Large intestine (tissue), 3 donors: ENCODE data around the gene CNOT10. TPM values are rescaled to one million over a fixed set of nuclear protein-coding genes. Genes with fewer than 3 reads are reported as not detected.

Experiments used
- DNase-seq, 2 donors: peaks; one replicate each; pipeline versions ENCODE4 v3.0.0 to v3.0.0-alpha.2; 2013
- H3K27ac ChIP-seq: one replicate; pipeline ENCODE4 v1.5.1; 2013; ENCODE audit warnings: low read length
- H3K27me3 ChIP-seq: 2 replicates; pipeline ENCODE4 v1.6.1; 2013; ENCODE audit warnings: low read length; ENCODE audit not compliant: control insufficient read depth, insufficient read depth
- H3K36me3 ChIP-seq: 2 replicates; pipeline ENCODE4 v1.6.1; 2013; ENCODE audit warnings: low read length; ENCODE audit not compliant: control insufficient read depth, insufficient read depth
- H3K4me1 ChIP-seq: one replicate; pipeline ENCODE4 v1.6.1; 2013; ENCODE audit warnings: low read length; ENCODE audit not compliant: control insufficient read depth, insufficient read depth
- H3K4me3 ChIP-seq: one replicate; pipeline ENCODE4 v1.5.1; 2013; ENCODE audit warnings: low read length
- H3K9me3 ChIP-seq: one replicate; pipeline ENCODE4 v1.6.1; 2013; ENCODE audit warnings: mild to moderate bottlenecking, low read depth, low read length, moderate library complexity; ENCODE audit not compliant: control insufficient read depth
- WGBS: methylation state at CpG from one replicate; pipeline ENCODE4 v1.1.5; 2013; ENCODE audit warnings: low lambda C conversion rate; ENCODE audit not compliant: insufficient coverage; 5-methylcytosine and 5-hydroxymethylcytosine counted together
- polyA plus RNA-seq: library from polyadenylated mRNA; unstranded; fragments of 120-200 nt; gene quantifications from one replicate; pipeline ENCODE4 v1.2.1, GENCODE V29; 2013

Gene CNOT10
- polyA plus RNA-seq, 1 donor: 37.5 TPM

GRCh38 chr3:32817257-32817557 lies 132.2 kb downstream of the CNOT10 start:
- Histone ChIP-seq H3K9me3 (peaks cover 4% of the 10 kb centered on the region), H3K27ac (peak overlapping the region; percentile 86), H3K36me3 (no peaks in the 10 kb centered on the region), H3K4me3 (peak overlapping the region; percentile 73), H3K4me1 (peaks cover 14% of the 10 kb centered on the region), H3K27me3 (peaks cover 42% of the 10 kb centered on the region)
- no peak for DNase-seq
- WGBS: no CpG with 5 or more reads among the region's 49 CpGs

GRCh38 chr3:32817558-32818228 lies 132.7 kb downstream of the CNOT10 start, which contains the start of gene TRIM71:
TRIM71 (plus strand) TSS chr3:32817997; CDS start chr3:32818081, 84 bp downstream.
- Histone ChIP-seq H3K27me3 (peaks cover 43% of the 10 kb centered on the region), H3K4me3 (peak within 1 kb of the TSS; percentile 77), H3K36me3 (no peaks in the 10 kb centered on the region), H3K9me3 (peaks cover 4% of the 10 kb centered on the region), H3K27ac (peak within 1 kb of the TSS; percentile 86), H3K4me1 (peaks cover 15% of the 10 kb centered on the region)
- peak in 1 of 2 donors; percentile 75 for DNase-seq
- WGBS: 0% methylated on average over 3 of the region's 59 CpGs

GRCh38 chr3:32818229-32818969 lies 133.4 kb downstream of the CNOT10 start:
- H3K4me3 ChIP-seq: peak overlapping the region; percentile 73
- peaks cover 12% of the 10 kb centered on the region for H3K4me1 ChIP-seq
- no CpG with 5 or more reads among the region's 111 CpGs for WGBS
- H3K27me3 ChIP-seq: peaks cover 43% of the 10 kb centered on the region
- DNase-seq: peak in 1 of 2 donors; percentile 68
- peak overlapping the region; percentile 68 for H3K27ac ChIP-seq
- H3K9me3 ChIP-seq: peaks cover 4% of the 10 kb centered on the region
- H3K36me3 ChIP-seq: no peaks in the 10 kb centered on the region

GRCh38 chr3:32818970-32819511 lies 134.1 kb downstream of the CNOT10 start:
- Histone ChIP-seq H3K9me3 (peaks cover 4% of the 10 kb centered on the region), H3K36me3 (no peaks in the 10 kb centered on the region), H3K27me3 (peaks cover 43% of the 10 kb centered on the region), H3K4me3 (peak overlapping the region; percentile 61), H3K27ac (peak overlapping the region; percentile 68), H3K4me1 (peaks cover 12% of the 10 kb centered on the region)
- peak in 1 of 2 donors; percentile 66 for DNase-seq
- no CpG with 5 or more reads among the region's 25 CpGs for WGBS

- peak overlapping the region; percentile 61 for H3K4me3 ChIP-seq
- no peaks in the 10 kb centered on the region for H3K36me3 ChIP-seq
- H3K27ac ChIP-seq: peak overlapping the region; percentile 68
- WGBS: no CpG with 5 or more reads among the region's 41 CpGs
- DNase-seq: peak in 1 of 2 donors; percentile 75
- H3K27me3 ChIP-seq: peaks cover 43% of the 10 kb centered on the region
- H3K9me3 ChIP-seq: peaks cover 4% of the 10 kb centered on the region
- H3K4me1 ChIP-seq: peaks cover 12% of the 10 kb centered on the region
Measured at GRCh38 chr3:32819551-32820348, 134.8 kb downstream of the CNOT10 start.

GRCh38 chr3:32820430-32820829 lies 135.4 kb downstream of the CNOT10 start:
- Histone ChIP-seq H3K9me3 (peaks cover 4% of the 10 kb centered on the region), H3K4me3 (peak overlapping the region; percentile 61), H3K27ac (no peak overlapping the region), H3K36me3 (no peaks in the 10 kb centered on the region), H3K27me3 (peaks cover 43% of the 10 kb centered on the region), H3K4me1 (peaks cover 13% of the 10 kb centered on the region)
- 80% methylated on average over 1 of the region's 2 CpGs for WGBS
- peak in 1 of 2 donors; percentile 17 for DNase-seq

GRCh38 chr3:32820971-32821685 lies 136.1 kb downstream of the CNOT10 start:
- H3K27me3 ChIP-seq: peaks cover 40% of the 10 kb centered on the region
- 90% methylated on average over 2 of the region's 12 CpGs for WGBS
- no peaks in the 10 kb centered on the region for H3K36me3 ChIP-seq
- H3K9me3 ChIP-seq: peaks cover 4% of the 10 kb centered on the region
- peak overlapping the region; percentile 29 for H3K27ac ChIP-seq
- H3K4me3 ChIP-seq: peak overlapping the region; percentile 24
- peaks cover 12% of the 10 kb centered on the region for H3K4me1 ChIP-seq
- DNase-seq: peak in 1 of 2 donors; percentile 32

- DNase-seq: peak in 1 of 2 donors; percentile 63
Measured at GRCh38 chr3:32821686-32822296, 136.8 kb downstream of the CNOT10 start.

GRCh38 chr3:32822609-32823498 lies 137.9 kb downstream of the CNOT10 start:
- DNase-seq: no peak
- WGBS: 97% methylated on average over 4 of the region's 5 CpGs
- no peaks in the 10 kb centered on the region for H3K36me3 ChIP-seq
- no peak overlapping the region for H3K4me3 ChIP-seq
- H3K27ac ChIP-seq: no peak overlapping the region
- H3K9me3 ChIP-seq: peaks cover under 1% of the 10 kb centered on the region
- H3K27me3 ChIP-seq: peaks cover 31% of the 10 kb centered on the region
- peaks cover 14% of the 10 kb centered on the region for H3K4me1 ChIP-seq

More at GRCh38 chr3:32821686-32822296, 136.8 kb downstream of the CNOT10 start:
- no CpG with 5 or more reads among the region's 44 CpGs for WGBS
- peaks cover 4% of the 10 kb centered on the region for H3K9me3 ChIP-seq
- H3K4me3 ChIP-seq: peak overlapping the region; percentile 26
- no peaks in the 10 kb centered on the region for H3K36me3 ChIP-seq
- peak overlapping the region; percentile 29 for H3K27ac ChIP-seq
- peaks cover 38% of the 10 kb centered on the region for H3K27me3 ChIP-seq
- peaks cover 12% of the 10 kb centered on the region for H3K4me1 ChIP-seq
